Mesothelial cell of epicardium (in vitro differentiated cells): ENCODE results near the gene PRLHR. TPM values are rescaled to one million over a fixed set of nuclear protein-coding genes. Genes with fewer than 3 reads are reported as not detected.

Experiments used
- DNase-seq, 2 experiments: peaks; one replicate each; pipeline ENCODE4 v3.0.0; 2021; ENCODE audit warnings: low spot score in 2 of 2; ENCODE audit not compliant: unreplicated experiment in 2 of 2
- H3K27ac Mint-ChIP-seq: 2 replicates; pipeline ENCODE4 v1.8.0; 2021; ENCODE audit warnings: mixed read lengths
- H3K27me3 Mint-ChIP-seq: 2 replicates; pipeline ENCODE4 v1.8.0; 2021; ENCODE audit warnings: low read depth, mixed read lengths
- H3K36me3 Mint-ChIP-seq: 2 replicates; pipeline ENCODE4 v1.8.0; 2021; ENCODE audit warnings: mixed read lengths
- H3K4me1 Mint-ChIP-seq: 2 replicates; pipeline ENCODE4 v1.8.0; 2021; ENCODE audit warnings: mixed read lengths
- H3K4me3 Mint-ChIP-seq: 2 replicates; pipeline ENCODE4 v1.8.0; 2021; ENCODE audit warnings: mild to moderate bottlenecking, moderate library complexity, mixed read lengths
- H3K9me3 Mint-ChIP-seq: 2 replicates; pipeline ENCODE4 v1.8.0; 2021; ENCODE audit warnings: mixed read lengths
- CTCF ChIP-seq: fragments of 200-600 bp; sonication (generic); IDR thresholded peaks from one replicate; pipeline ENCODE4 v1.5.0; 2021; ENCODE audit warnings: antibody characterized with exemption; ENCODE audit not compliant: unreplicated experiment
- total RNA-seq: library from RNA; stranded (reverse); gene quantifications from 3 replicates; pipeline ENCODE4 v1.2.1, GENCODE V29; 2021

The PRLHR gene
- not detected in 3 replicates for total RNA-seq

GRCh38 chr10:118595598-118596425, at the start of gene PRLHR:
Gene PRLHR, minus strand, starts transcription at chr10:118595648. Its CDS starts 404 bp downstream, at chr10:118595244.
- Mint-ChIP-seq H3K9me3 (no peaks in the 10 kb centered on the region), H3K36me3 (no peaks in the 10 kb centered on the region), H3K4me1 (peaks cover 3% of the 10 kb centered on the region), H3K27ac (no peak within 1 kb of the TSS), H3K4me3 (no peak within 1 kb of the TSS), H3K27me3 (peaks cover 98% of the 10 kb centered on the region)
- DNase-seq: peak; percentile 49 to 78
- no peak for TF ChIP-seq CTCF

- no peak for DNase-seq
- no peak for TF ChIP-seq CTCF
- no peaks in the 10 kb centered on the region for H3K4me1 Mint-ChIP-seq
- H3K36me3 Mint-ChIP-seq: no peaks in the 10 kb centered on the region
- H3K27ac Mint-ChIP-seq: no peak overlapping the region
- no peak overlapping the region for H3K4me3 Mint-ChIP-seq
- peaks cover 84% of the 10 kb centered on the region for H3K27me3 Mint-ChIP-seq
- peaks cover 8% of the 10 kb centered on the region for H3K9me3 Mint-ChIP-seq
Measured at GRCh38 chr10:118642228-118642627, 46.8 kb upstream of the PRLHR start.

- peaks cover 8% of the 10 kb centered on the region for H3K9me3 Mint-ChIP-seq
- DNase-seq: no peak
- H3K4me3 Mint-ChIP-seq: no peak overlapping the region
- H3K27ac Mint-ChIP-seq: no peak overlapping the region
- H3K27me3 Mint-ChIP-seq: peaks cover 82% of the 10 kb centered on the region
- no peak for TF ChIP-seq CTCF
- H3K4me1 Mint-ChIP-seq: no peaks in the 10 kb centered on the region
- no peaks in the 10 kb centered on the region for H3K36me3 Mint-ChIP-seq
Measured at GRCh38 chr10:118638680-118639079, 43.2 kb upstream of the PRLHR start.

GRCh38 chr10:118635674-118636402, 40.4 kb upstream of the PRLHR start:
- no peak for TF ChIP-seq CTCF
- no peak for DNase-seq
- H3K4me1 Mint-ChIP-seq: no peaks in the 10 kb centered on the region
- no peak overlapping the region for H3K27ac Mint-ChIP-seq
- H3K27me3 Mint-ChIP-seq: peaks cover 86% of the 10 kb centered on the region
- H3K9me3 Mint-ChIP-seq: peaks cover 8% of the 10 kb centered on the region
- no peaks in the 10 kb centered on the region for H3K36me3 Mint-ChIP-seq
- no peak overlapping the region for H3K4me3 Mint-ChIP-seq

- no peak overlapping the region for H3K27ac Mint-ChIP-seq
- H3K36me3 Mint-ChIP-seq: no peaks in the 10 kb centered on the region
- H3K9me3 Mint-ChIP-seq: no peaks in the 10 kb centered on the region
- H3K4me3 Mint-ChIP-seq: no peak overlapping the region
- DNase-seq: no peak
- TF ChIP-seq CTCF: no peak
- H3K4me1 Mint-ChIP-seq: no peaks in the 10 kb centered on the region
- H3K27me3 Mint-ChIP-seq: peaks cover 90% of the 10 kb centered on the region
Measured at GRCh38 chr10:118633786-118634185, 38.3 kb upstream of the PRLHR start.
